ENCODE data around the gene ANXA11.

- TF ChIP-seq CTCF (IDR thresholded peaks at IDR 0.05; ENCODE audit: low read depth, low read length, poor library complexity, severe bottlenecking) (no peak), EZH2phosphoT487 (IDR thresholded peaks at IDR 0.05; ENCODE audit: borderline replicate concordance, low read length) (no peak)
Measured at GRCh38 chr10:80199828-80200227, 5.5 kb downstream of the ANXA11 start.

Data from DOHH2 (cell line).